GM19193 (cell line): ENCODE results near the gene DHX57.

Source experiments
- POLR2A ChIP-seq: IDR thresholded peaks from 4 replicates; pipeline ENCODE4 v1.6.1; 2011; ENCODE audit not compliant: insufficient read depth, insufficient read length; ENCODE audit errors: extremely low read depth

DHX57 gene

GRCh38 chr2:38751596-38752410, 123.9 kb downstream of the DHX57 start:
- TF ChIP-seq POLR2A = no peak

DNA sequence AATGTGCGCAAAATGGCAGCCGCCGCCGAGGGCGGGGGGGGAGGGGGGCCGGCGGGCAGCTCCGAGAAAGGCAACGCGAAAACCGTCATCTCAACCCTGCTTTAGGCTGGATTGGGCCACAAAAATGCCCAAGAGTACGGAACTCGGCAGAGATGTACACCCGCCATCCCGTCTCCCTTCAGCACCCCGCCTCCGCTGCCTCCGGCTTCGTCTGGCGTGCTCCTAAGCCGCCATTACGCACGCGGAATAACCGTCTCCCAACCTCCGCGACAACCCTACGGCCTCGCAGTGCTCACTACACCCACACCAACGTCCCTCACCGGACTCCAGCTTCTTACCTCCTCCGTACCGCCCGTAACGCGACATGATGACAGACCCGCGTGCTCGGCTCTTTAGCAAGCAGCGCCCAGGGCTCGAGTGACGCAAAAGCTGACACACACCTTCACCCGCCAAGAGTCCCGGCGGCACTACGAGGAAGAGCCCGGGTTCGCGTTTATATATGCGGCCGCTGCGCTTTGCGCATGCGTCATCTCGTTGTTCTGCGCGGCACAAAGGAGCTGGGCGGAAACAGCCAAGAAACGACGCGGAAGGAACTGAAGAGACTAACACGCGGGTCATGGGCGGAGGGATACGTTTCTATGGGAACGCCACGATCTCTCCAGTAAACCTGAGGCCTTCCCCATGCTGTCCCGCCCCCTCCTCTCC, 124.7 kb downstream of the DHX57 start, which contains the start of gene SRSF7:
Gene SRSF7 (minus strand): TSS at position 471 of the 705 bp plus-strand sequence. CDS start 105 bp downstream, at position 366.
- TF ChIP-seq POLR2A = peak; percentile 100

DNA sequence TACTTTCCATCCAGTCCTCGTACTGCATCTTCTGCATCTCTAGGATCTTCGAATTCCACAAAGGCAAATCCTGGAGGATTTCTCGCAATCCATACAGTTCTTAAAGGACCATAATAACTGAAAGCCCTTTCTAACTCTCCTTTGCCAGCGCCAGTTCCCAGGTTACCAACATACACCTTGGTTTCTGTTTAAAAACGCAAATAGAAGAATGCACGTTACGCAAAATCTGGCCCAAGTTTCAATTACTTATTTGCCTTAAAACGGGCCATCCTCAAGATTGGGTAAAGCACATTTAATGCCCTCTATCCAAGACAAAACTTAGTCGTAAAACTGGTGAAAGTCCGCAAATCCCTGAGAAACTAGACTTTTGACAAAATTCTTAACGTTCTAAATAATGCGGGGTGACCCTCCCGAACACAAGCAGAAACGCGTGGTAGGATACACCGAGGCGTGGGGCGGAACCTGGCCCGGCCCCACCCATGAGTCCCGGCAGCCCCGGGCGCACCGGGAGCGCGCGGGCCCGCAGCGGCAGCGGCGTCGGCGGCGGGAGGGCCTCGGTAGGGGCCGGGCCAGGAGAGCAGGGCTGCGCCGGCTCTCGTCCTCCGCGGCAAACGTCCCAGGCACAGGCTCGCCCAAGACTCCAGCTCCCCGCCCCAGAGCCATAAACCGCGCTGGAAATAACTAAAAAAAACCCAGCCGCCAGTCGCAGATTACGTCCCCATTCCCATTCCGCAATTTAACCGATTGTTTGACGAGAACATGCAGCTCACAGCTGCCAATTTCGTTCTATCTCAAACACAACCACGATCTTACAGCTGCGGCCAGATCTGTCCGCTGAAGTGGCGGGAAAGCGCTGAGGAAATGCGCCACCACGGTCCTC, 125.5 kb downstream of the DHX57 start:
- TF ChIP-seq POLR2A = no peak

GRCh38 chr2:38748943-38749804, 126.6 kb downstream of the DHX57 start:
- TF ChIP-seq POLR2A = no peak

DNA sequence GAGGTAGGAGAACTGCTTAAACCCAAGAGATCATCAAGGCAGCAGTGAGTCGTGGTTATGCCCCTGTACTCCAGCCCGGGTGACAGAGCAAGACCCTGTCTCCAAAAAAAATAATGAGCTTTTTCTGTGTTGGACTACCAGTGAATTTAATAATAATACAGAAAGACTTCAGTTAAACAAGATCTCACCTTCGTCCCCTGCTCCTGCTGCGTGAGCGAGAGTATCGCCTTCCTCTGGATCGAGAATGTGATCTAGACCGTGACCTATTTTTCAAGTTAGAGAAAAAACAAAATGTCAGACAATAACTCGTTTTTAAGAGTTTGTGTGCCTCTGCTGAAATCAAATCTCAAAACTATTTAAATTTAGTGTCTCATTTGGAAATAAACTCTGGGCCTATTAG, 127.3 kb downstream of the DHX57 start:
- TF ChIP-seq POLR2A = no peak

DNA sequence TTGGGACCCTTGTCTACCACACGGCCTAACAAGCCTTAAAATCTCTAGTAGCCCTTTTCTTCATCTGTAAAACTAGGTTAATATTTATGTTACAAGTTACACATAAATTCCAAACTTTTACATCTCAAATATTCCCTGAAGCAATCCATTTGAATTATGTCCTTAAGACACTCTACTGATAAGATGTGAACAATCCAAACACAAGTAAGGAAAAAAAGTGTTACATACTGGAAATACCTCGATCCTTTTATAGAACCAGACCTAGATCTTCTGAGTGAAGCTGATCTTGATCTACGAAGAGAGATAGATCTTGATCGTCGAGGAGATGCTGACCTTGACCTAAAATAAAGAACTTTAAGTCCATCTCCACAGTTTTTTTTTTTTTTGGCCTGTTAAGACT, 127.9 kb downstream of the DHX57 start:
- TF ChIP-seq POLR2A = no peak
